Mesothelial cell of epicardium (in vitro differentiated cells): ENCODE results near the gene ZC3H15. TPM values are rescaled to one million over a fixed set of nuclear protein-coding genes. Genes with fewer than 3 reads are reported as not detected.
A peak's percentile ranks its signal among the peaks of the same experiment; 100 is the strongest.

Experiments
- DNase-seq, 2 experiments: peaks; one replicate each; pipeline ENCODE4 v3.0.0; 2021; ENCODE audit warnings: low spot score in 2 of 2; ENCODE audit not compliant: unreplicated experiment in 2 of 2
- H3K27ac Mint-ChIP-seq: 2 replicates; pipeline ENCODE4 v1.8.0; 2021; ENCODE audit warnings: mixed read lengths
- H3K27me3 Mint-ChIP-seq: 2 replicates; pipeline ENCODE4 v1.8.0; 2021; ENCODE audit warnings: low read depth, mixed read lengths
- H3K36me3 Mint-ChIP-seq: 2 replicates; pipeline ENCODE4 v1.8.0; 2021; ENCODE audit warnings: mixed read lengths
- H3K4me1 Mint-ChIP-seq: 2 replicates; pipeline ENCODE4 v1.8.0; 2021; ENCODE audit warnings: mixed read lengths
- H3K4me3 Mint-ChIP-seq: 2 replicates; pipeline ENCODE4 v1.8.0; 2021; ENCODE audit warnings: mild to moderate bottlenecking, moderate library complexity, mixed read lengths
- H3K9me3 Mint-ChIP-seq: 2 replicates; pipeline ENCODE4 v1.8.0; 2021; ENCODE audit warnings: mixed read lengths
- CTCF ChIP-seq: fragments of 200-600 bp; sonication (generic); IDR thresholded peaks from one replicate; pipeline ENCODE4 v1.5.0; 2021; ENCODE audit warnings: antibody characterized with exemption; ENCODE audit not compliant: unreplicated experiment
- total RNA-seq: library from RNA; stranded (reverse); gene quantifications from 3 replicates; pipeline ENCODE4 v1.2.1, GENCODE V29; 2021

ZC3H15 gene
- total RNA-seq, 1 donor from 2014 or later: 61.3 TPM

GRCh38 chr2:186534406-186534805, 48.3 kb downstream of the ZC3H15 start:
- no peak overlapping the region for H3K27ac Mint-ChIP-seq
- TF ChIP-seq CTCF: no peak
- no peak for DNase-seq
- H3K4me3 Mint-ChIP-seq: no peak overlapping the region
- H3K27me3 Mint-ChIP-seq: no peaks in the 10 kb centered on the region
- peaks cover 31% of the 10 kb centered on the region for H3K4me1 Mint-ChIP-seq
- H3K9me3 Mint-ChIP-seq: peaks cover 4% of the 10 kb centered on the region
- no peaks in the 10 kb centered on the region for H3K36me3 Mint-ChIP-seq

- no peak overlapping the region for H3K4me3 Mint-ChIP-seq
- peaks cover 27% of the 10 kb centered on the region for H3K4me1 Mint-ChIP-seq
- no peak overlapping the region for H3K27ac Mint-ChIP-seq
- peaks cover 4% of the 10 kb centered on the region for H3K9me3 Mint-ChIP-seq
- H3K27me3 Mint-ChIP-seq: no peaks in the 10 kb centered on the region
- DNase-seq: no peak
- H3K36me3 Mint-ChIP-seq: no peaks in the 10 kb centered on the region
- no peak for TF ChIP-seq CTCF
These were observed 49.8 kb downstream of the ZC3H15 start for GRCh38 chr2:186535861-186536260.

DNA sequence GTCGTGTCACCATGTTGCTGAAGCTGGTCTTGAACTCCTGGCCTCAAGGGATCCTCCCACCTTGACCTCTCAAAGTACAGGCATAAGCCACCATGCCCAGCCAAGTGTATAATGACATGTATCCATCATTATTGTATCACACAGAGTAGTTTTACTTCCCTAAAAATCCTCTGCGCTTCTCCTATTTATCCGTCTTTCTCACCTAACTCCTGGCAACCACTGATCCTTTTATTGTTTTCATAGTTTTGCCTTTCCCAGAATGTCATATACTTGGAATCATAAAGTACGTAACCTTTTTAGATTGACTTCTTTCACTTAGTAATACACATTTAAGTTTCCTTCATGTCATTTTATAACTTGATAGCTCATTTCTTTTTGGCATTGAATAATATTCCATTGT, 51.0 kb downstream of the ZC3H15 start:
- no peak for TF ChIP-seq CTCF
- peaks cover 25% of the 10 kb centered on the region for H3K4me1 Mint-ChIP-seq
- no peaks in the 10 kb centered on the region for H3K27me3 Mint-ChIP-seq
- no peak overlapping the region for H3K27ac Mint-ChIP-seq
- DNase-seq: no peak
- H3K9me3 Mint-ChIP-seq: peaks cover 4% of the 10 kb centered on the region
- H3K4me3 Mint-ChIP-seq: no peak overlapping the region
- no peaks in the 10 kb centered on the region for H3K36me3 Mint-ChIP-seq

DNA sequence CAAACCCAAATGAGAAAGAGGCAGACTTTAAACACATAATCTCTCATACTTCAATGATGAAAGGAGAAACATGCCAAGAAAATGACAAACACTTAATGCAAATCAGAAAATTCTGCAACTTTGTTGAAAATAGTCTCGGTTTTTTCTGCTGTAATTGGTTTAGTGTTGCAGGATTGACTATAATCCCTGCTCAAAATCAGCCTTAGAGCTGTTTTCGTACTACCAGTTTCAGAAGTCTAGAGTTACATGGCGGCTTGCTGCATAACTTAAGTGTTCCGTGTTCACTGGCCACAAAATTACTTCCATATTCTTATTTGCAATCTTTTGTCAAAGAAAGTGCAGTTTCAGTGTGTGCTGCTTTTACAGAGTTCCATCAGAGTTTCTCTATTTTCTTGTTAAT, 54.9 kb downstream of the ZC3H15 start:
- Mint-ChIP-seq H3K4me1 (peaks cover 17% of the 10 kb centered on the region), H3K27ac (peak overlapping the region; percentile 77), H3K4me3 (no peak overlapping the region), H3K9me3 (peaks cover 4% of the 10 kb centered on the region), H3K36me3 (no peaks in the 10 kb centered on the region), H3K27me3 (no peaks in the 10 kb centered on the region)
- TF ChIP-seq CTCF: no peak
- no peak for DNase-seq

- Mint-ChIP-seq H3K27ac (no peak overlapping the region), H3K27me3 (no peaks in the 10 kb centered on the region), H3K4me1 (peaks cover 17% of the 10 kb centered on the region), H3K36me3 (no peaks in the 10 kb centered on the region), H3K4me3 (no peak overlapping the region), H3K9me3 (peaks cover 4% of the 10 kb centered on the region)
- TF ChIP-seq CTCF: no peak
- no peak for DNase-seq
These were observed 55.9 kb downstream of the ZC3H15 start for GRCh38 chr2:186542002-186542401.

DNA sequence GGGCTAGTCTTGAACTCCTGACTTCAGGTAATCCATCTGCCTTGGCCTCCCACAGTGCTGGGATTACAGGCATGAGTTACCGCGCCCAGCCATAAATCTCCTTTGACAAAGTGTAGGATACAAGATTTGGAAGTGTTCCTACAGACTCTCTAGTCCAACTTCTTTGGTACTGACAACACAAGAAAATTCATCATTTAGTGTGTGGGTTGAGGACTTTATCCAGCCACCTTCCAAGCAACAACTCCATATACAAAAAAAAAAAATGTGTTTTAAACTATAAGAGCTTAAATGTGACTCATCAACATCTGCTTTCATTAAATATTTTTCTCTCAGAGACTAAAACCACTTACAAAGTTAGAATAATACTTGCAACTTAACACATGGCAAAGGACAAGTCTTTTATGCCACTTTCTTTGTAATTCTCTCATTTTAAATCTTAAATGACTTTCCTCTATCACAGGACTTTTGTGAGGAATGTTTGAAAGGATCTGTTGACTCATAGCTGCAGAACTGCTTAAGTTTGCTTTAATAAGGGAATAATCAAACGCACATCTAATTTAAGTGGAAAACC, 57.6 kb downstream of the ZC3H15 start:
- Mint-ChIP-seq H3K4me3 (no peak overlapping the region), H3K27me3 (no peaks in the 10 kb centered on the region)
- no peak for DNase-seq

More for the DNA sequence above, 57.6 kb downstream of the ZC3H15 start:
- Mint-ChIP-seq H3K4me1 (peaks cover 17% of the 10 kb centered on the region), H3K27ac (peak overlapping the region; percentile 90), H3K36me3 (no peaks in the 10 kb centered on the region), H3K9me3 (no peaks in the 10 kb centered on the region)
- TF ChIP-seq CTCF: no peak
